ENCODE data around the gene ATRIP.

DNA sequence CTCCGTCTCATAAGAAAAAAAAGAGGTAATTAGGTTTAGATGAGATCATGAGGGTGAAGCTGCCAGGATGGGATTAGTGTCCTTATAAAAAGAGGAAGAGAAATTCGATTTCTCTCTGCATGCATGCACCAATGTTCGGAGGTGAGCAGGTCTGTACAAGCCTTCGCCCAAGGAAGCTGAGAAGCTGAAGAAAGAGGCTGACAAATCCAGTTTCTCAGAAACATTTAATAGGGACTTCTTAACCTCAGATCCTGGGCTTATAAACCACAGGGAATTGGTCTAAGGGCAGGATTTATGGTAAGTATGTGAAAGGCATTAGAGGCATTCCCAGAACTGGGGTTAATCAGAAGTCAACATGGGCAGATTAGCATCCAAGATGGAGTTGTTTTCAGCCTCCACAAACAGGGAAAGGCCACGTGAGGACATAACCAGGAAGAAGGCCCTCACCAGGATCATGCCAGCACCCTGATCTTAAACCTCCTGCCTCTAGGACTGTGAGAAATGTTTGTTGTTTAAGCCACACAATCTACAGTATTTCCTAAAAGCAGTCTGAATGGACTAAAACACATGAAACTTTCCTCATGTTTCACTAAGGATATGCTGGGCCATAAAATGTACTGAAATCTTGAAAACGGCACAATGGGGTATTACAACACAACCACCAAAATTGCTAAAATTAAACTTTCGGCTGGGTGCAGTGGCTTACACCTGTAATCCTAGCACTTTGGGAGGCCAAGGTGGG, 46.1 kb downstream of the ATRIP start:
- TF ChIP-seq POLR2A (IDR thresholded peaks at IDR 0.05) (no peak), POLR2AphosphoS5 (IDR thresholded peaks at IDR 0.05) (no peak)
- TF ChIP-seq, protein P1, sequence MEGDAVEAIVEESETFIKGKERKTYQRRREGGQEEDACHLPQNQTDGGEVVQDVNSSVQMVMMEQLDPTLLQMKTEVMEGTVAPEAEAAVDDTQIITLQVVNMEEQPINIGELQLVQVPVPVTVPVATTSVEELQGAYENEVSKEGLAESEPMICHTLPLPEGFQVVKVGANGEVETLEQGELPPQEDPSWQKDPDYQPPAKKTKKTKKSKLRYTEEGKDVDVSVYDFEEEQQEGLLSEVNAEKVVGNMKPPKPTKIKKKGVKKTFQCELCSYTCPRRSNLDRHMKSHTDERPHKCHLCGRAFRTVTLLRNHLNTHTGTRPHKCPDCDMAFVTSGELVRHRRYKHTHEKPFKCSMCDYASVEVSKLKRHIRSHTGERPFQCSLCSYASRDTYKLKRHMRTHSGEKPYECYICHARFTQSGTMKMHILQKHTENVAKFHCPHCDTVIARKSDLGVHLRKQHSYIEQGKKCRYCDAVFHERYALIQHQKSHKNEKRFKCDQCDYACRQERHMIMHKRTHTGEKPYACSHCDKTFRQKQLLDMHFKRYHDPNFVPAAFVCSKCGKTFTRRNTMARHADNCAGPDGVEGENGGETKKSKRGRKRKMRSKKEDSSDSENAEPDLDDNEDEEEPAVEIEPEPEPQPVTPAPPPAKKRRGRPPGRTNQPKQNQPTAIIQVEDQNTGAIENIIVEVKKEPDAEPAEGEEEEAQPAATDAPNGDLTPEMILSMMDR (IDR thresholded peaks at IDR 0.05): no peak

Data from stomach (tissue), 4 donors.